ACC112 (cell line): Measurements from ENCODE around the gene KRTAP5-2.
"Not testable (repeated sequence)": the region's sequence is repeated elsewhere in the genome, so short reads cannot be mapped to it uniquely, and the experiment has no call there.

Experiments
- H2AFZ ChIP-seq: fragments of 200-600 bp; sonication (generic); one replicate; pipeline ENCODE4 v1.6.0; 2017; ENCODE audit warnings: antibody characterized with exemption, low read length; ENCODE audit not compliant: unreplicated experiment
- H3K27ac ChIP-seq: fragments of 200-600 bp; sonication (generic); 2 replicates; pipeline ENCODE4 v1.5.1; 2014; ENCODE audit warnings: low read depth, mild to moderate bottlenecking, antibody characterized with exemption, low read length, moderate library complexity
- H3K27me3 ChIP-seq: fragments of 200-600 bp; sonication (generic); 2 replicates; pipeline ENCODE4 v1.6.1; 2014; ENCODE audit warnings: mild to moderate bottlenecking, antibody characterized with exemption, low read length, moderate library complexity, mixed read lengths; ENCODE audit not compliant: insufficient read depth
- H3K36me3 ChIP-seq: fragments of 200-600 bp; sonication (generic); 2 replicates; pipeline ENCODE4 v1.6.1; 2016; ENCODE audit warnings: mild to moderate bottlenecking, antibody characterized with exemption, low read length, moderate library complexity, mixed read lengths; ENCODE audit not compliant: insufficient read depth
- H3K4me1 ChIP-seq: fragments of 200-600 bp; sonication (generic); one replicate; pipeline ENCODE4 v1.6.1; 2016; ENCODE audit warnings: low read length, mixed read lengths; ENCODE audit not compliant: insufficient read depth, unreplicated experiment, control insufficient read depth
- H3K4me3 ChIP-seq: fragments of 200-600 bp; sonication (generic); 2 replicates; pipeline ENCODE4 v1.5.1; 2014; ENCODE audit warnings: mild to moderate bottlenecking, low read depth, low read length
- H3K79me2 ChIP-seq: fragments of 200-600 bp; sonication (generic); one replicate; pipeline ENCODE4 v1.6.0; 2016; ENCODE audit warnings: low read length; ENCODE audit not compliant: control insufficient read depth, unreplicated experiment, insufficient read depth

Gene KRTAP5-2

GRCh38 chr11:1589191-1589963, 8.7 kb downstream of the KRTAP5-2 start:
- not testable (repeated sequence) for H3K36me3 ChIP-seq, H2AFZ ChIP-seq, H3K27ac ChIP-seq, H3K79me2 ChIP-seq, H3K4me1 ChIP-seq, H3K4me3 ChIP-seq
- H3K27me3 ChIP-seq: peaks cover 61% of the 10 kb centered on the region

GRCh38 chr11:1586699-1587098, 11.4 kb downstream of the KRTAP5-2 start:
- Histone ChIP-seq H3K4me1 (no peaks in the 10 kb centered on the region), H3K4me3 (no peak overlapping the region), H3K27ac (no peak overlapping the region), H3K36me3 (no peaks in the 10 kb centered on the region), H3K27me3 (peaks cover 48% of the 10 kb centered on the region), H2AFZ (no peak overlapping the region), H3K79me2 (no peaks in the 10 kb centered on the region)

GRCh38 chr11:1584661-1585370, 13.3 kb downstream of the KRTAP5-2 start, which contains the start of gene KRTAP5-1:
KRTAP5-1 (minus strand) TSS chr11:1585283; CDS start chr11:1585249, 34 bp downstream.
- not testable (repeated sequence) for H3K27ac ChIP-seq, H2AFZ ChIP-seq, H3K36me3 ChIP-seq, H3K4me1 ChIP-seq, H3K79me2 ChIP-seq, H3K4me3 ChIP-seq
- H3K27me3 ChIP-seq: peaks cover 35% of the 10 kb centered on the region

- not testable (repeated sequence) for H3K4me1 ChIP-seq, H3K4me3 ChIP-seq, H3K36me3 ChIP-seq, H3K27ac ChIP-seq, H2AFZ ChIP-seq, H3K79me2 ChIP-seq
- peaks cover 29% of the 10 kb centered on the region; the same call in 1 of the 2 replicates for H3K27me3 ChIP-seq
Observed at GRCh38 chr11:1582909-1583308, 15.2 kb downstream of the KRTAP5-2 start.

GRCh38 chr11:1581976-1582375, 16.1 kb downstream of the KRTAP5-2 start:
- Histone ChIP-seq H3K4me3 (no peak overlapping the region), H3K27me3 (peaks cover 29% of the 10 kb centered on the region; the same call in 1 of the 2 replicates)

DNA sequence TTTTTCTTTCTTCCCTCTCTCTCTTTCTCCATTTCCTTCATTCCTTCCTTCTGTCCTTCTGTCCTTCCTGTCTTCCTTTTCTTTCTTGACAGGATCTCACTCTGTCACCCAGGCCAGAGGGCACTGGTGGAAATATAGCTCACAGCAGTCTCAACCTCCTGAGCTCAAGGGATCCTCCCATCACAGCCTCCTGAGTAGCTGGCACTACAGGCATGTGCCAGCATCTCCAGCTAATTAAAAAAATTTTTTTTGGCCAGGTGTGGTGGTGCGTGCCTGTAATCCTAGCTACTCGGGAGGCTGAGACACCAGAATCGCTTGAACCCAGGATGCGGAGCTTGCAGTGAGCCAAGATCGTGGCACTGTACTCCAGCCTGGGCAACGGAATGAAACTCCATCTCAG, 21.3 kb downstream of the KRTAP5-2 start:
- H3K4me3 ChIP-seq: no peak overlapping the region
- H3K27me3 ChIP-seq: peaks cover 49% of the 10 kb centered on the region
- H3K36me3 ChIP-seq: no peaks in the 10 kb centered on the region
- H3K4me1 ChIP-seq: no peaks in the 10 kb centered on the region
- H2AFZ ChIP-seq: no peak overlapping the region
- no peak overlapping the region for H3K27ac ChIP-seq
- no peaks in the 10 kb centered on the region for H3K79me2 ChIP-seq

More at GRCh38 chr11:1581976-1582375, 16.1 kb downstream of the KRTAP5-2 start:
- Histone ChIP-seq H3K4me1 (no peaks in the 10 kb centered on the region), H3K27ac (no peak overlapping the region), H3K79me2 (no peaks in the 10 kb centered on the region), H2AFZ (no peak overlapping the region), H3K36me3 (no peaks in the 10 kb centered on the region)

- H3K36me3 ChIP-seq, H2AFZ ChIP-seq, H3K79me2 ChIP-seq, H3K4me3 ChIP-seq, H3K4me1 ChIP-seq, H3K27ac ChIP-seq: not testable (repeated sequence)
- H3K27me3 ChIP-seq: peaks cover 55% of the 10 kb centered on the region
Observed at GRCh38 chr11:1575756-1576155, 22.3 kb downstream of the KRTAP5-2 start.

DNA sequence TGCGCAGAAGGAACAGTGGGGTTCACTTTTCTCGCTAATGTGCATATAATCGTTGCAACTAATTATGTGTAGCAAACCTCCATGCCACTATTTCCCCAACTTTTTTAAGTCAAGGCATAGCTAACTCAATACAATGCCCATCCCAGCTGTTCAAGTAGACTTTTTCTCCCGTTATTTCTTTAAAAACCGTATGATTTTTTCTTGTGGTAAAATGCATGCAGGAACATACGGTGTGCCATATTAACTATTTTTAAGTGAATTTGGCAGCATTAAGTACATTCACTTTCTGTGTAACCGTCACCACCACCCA, 23.2 kb downstream of the KRTAP5-2 start:
- H3K4me3 ChIP-seq: no peak overlapping the region
- H3K27ac ChIP-seq: no peak overlapping the region
- H3K36me3 ChIP-seq: no peaks in the 10 kb centered on the region
- H3K79me2 ChIP-seq: no peaks in the 10 kb centered on the region
- no peaks in the 10 kb centered on the region for H3K4me1 ChIP-seq
- no peak overlapping the region for H2AFZ ChIP-seq
- peaks cover 60% of the 10 kb centered on the region for H3K27me3 ChIP-seq

DNA sequence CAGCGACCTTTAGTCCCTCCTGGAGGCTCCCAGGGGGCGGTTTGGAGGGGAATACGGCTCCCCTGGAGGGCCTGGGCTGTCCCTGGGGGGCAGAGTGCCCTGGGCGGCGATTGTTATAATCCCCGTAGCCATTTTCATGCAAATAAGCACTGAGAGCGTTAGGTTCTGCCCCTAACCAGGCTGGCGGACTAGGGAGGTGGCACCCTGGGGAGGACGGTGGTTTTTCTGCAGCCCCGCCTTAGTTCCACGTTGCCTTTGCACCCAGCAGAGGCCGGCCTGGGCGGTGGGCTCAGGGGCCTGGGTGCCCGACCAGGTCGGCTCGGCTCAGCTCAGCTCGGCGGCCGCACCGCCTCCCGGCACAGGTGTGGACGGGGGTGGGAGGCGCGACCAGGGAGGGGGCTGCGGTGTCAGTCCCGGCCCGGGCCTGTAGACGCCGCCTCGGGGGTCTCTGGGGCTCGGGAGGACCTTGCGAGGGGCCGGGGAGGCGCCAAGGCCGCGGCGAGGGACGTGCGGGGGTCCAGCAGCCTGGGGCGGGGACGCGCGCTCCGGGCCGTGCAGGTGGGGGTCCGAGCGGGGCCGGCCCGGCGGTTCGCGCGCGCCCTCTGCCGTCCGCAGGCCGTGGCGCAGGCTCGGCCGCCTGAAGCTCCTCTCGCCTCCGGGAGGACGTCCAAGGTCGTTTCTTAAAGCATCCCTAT, 23.7 kb downstream of the KRTAP5-2 start:
- Histone ChIP-seq H3K27ac (no peak overlapping the region), H3K4me1 (no peaks in the 10 kb centered on the region), H3K27me3 (peaks cover 60% of the 10 kb centered on the region), H3K36me3 (no peaks in the 10 kb centered on the region), H2AFZ (no peak overlapping the region), H3K4me3 (peak overlapping the region; percentile 33; the same call in 1 of the 2 replicates), H3K79me2 (no peaks in the 10 kb centered on the region)

GRCh38 chr11:1573903-1574237, 24.2 kb downstream of the KRTAP5-2 start:
- Histone ChIP-seq H3K79me2 (no peaks in the 10 kb centered on the region), H3K4me3 (no peak overlapping the region), H2AFZ (no peak overlapping the region), H3K27ac (no peak overlapping the region), H3K36me3 (no peaks in the 10 kb centered on the region), H3K27me3 (peaks cover 60% of the 10 kb centered on the region), H3K4me1 (no peaks in the 10 kb centered on the region)
